GM18508 (cell line): ENCODE data around the gene MT3.
A peak's percentile ranks its signal among the peaks of the same experiment; 100 is the strongest.

Experiments
- ATAC-seq: cut with Tn5 transposase; IDR thresholded peaks from one replicate; pipeline ENCODE4 v1.9.1; 2021; ENCODE audit warnings: moderate number of reproducible peaks; ENCODE audit not compliant: insufficient read depth, unreplicated experiment

MT3 gene

GRCh38 chr16:56625943-56626654 lies 36.8 kb downstream of the MT3 start:
- ATAC-seq, result no peak

- ATAC-seq, result no peak
Observed at GRCh38 chr16:56626685-56627084, 37.4 kb downstream of the MT3 start.

DNA sequence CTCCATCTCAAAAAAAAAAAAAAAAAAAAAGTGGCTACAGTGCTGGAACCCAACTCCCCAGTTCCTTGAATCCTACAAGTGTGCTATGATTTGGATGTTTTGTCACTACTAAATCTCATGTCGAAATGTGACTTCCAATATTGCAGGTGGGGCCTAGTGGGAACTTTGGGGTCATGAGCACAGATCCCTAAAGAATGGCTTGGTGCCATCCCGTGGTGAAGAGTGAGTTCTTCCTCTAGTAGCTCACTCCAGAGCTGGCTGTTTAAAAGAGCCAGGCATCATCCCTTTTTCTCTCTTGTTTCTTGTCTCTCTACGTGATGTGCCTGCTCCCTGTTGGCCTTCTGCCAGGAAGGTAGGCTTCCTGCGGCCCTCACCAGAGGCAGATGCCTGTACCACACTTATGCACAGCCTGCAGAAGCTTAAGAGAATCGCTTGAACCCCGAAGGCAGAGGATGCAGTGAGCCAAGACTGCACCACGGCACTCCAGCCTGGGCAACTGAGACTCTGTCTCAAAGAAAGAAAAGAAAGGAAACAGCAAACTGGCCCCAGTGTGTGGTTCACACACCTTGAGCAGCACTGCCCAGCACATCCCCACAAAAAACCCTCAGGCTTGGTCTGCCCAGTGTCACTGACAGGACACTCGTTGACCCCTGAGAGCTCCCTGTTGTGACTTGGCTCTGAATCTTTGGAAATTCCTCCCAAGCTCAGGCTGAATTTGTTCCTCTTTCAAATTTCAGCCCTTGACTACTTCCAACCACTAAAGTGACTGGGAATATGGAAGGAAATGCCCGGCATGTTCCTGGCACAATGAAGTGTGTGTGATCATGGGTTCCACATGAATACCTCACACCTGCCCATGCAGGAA lies 39.4 kb downstream of the MT3 start:
- ATAC-seq, result no peak

DNA sequence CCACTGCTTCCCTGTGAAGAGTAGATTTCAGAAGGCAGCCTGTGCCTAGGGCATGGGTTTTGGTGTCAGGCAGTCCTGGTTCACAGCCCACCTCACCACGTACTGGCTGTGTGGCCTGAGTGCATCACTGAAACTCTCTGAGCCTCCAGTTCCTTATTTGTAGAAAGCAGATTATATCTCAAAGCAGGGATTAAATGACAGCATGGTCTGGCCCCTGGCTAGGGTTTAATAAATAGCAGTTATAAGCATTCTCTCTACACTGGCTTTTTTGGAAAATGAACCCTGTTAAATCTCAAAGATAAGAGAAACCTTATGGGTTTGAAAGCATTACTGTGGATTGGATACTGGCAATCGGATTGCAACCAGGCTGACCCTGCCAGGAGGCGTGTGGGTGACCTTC lies 40.2 kb downstream of the MT3 start:
- no peak for ATAC-seq

GRCh38 chr16:56630134-56630533 lies 40.8 kb downstream of the MT3 start:
- ATAC-seq, result peak; percentile 86

- no peak for ATAC-seq
Observed at GRCh38 chr16:56631197-56631596, 41.9 kb downstream of the MT3 start.

DNA sequence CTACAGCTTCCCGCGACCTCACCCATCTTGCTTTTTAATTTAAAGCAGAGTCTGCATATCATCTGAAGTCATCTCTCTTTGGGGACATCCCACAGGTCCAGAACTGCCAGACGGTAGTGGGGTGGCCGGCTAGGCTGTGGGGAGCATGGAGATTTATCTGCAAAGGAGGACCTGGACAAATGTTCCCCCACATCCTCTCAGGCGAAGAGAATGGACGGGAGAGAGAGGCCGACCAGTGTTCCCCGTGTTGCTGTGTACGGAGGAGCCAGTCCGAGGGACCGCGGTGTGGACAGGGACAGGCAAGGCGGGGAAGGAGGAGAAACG lies 42.5 kb downstream of the MT3 start:
- no peak for ATAC-seq

- ATAC-seq, result no peak
Observed at GRCh38 chr16:56632156-56632847, 43.0 kb downstream of the MT3 start, which contains the start of gene MT1M. TSS of gene MT1M (plus strand) at chr16:56632659. CDS start at chr16:56632732, 73 bp downstream.

GRCh38 chr16:56632848-56633365 lies 43.6 kb downstream of the MT3 start:
- no peak for ATAC-seq

DNA sequence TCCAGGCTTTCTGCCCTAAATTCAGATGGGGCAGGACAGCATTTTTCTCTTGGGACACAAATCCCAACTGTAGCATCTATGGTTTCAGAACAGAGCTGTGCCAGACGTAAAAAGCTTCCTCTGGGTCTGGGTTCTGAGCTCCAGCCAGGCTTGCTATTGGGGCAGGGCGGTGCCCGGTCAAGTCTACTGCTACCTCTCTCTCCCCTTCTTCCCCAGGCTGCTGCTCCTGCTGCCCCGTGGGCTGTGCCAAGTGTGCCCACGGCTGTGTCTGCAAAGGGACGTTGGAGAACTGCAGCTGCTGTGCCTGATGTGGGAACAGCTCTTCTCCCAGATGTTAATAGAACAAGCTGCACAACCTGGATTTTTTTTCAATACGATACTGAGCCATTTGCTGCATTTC lies 44.2 kb downstream of the MT3 start:
- no peak for ATAC-seq

DNA sequence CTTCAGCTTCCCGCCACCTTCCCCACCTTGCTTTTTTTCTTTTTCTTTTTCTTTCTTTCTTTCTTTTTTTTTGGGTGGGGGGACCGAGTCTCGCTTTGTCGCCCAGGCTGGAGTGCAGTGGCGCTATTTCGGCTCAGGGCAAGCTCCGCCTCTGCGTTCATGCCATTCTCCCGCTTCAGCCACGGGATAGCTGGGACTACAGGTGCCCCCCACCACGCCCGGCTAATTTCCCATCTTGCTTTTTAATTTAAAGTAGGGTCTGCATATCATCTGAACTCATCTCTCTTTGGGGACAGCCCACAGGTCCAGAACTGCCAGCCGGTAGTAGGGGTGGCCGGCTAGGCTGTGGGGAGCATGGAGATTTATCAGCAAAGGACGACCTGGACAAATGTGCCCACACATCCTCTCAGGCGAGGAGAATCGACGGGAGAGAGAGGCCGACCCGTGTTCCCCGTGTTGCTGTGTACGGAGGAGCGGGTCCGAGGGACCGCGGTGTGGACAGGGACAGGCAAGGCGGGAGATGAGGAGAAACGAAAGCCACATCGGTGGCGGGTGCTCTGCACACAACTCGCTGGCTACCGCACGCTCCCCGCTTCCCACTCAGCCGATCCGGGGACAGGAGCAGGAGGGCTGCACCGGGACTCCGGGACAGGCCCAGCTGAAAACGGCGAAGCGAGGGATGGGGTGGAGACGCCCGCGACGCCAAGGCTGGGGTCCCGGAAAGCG lies 45.5 kb downstream of the MT3 start:
- ATAC-seq, result no peak

DNA sequence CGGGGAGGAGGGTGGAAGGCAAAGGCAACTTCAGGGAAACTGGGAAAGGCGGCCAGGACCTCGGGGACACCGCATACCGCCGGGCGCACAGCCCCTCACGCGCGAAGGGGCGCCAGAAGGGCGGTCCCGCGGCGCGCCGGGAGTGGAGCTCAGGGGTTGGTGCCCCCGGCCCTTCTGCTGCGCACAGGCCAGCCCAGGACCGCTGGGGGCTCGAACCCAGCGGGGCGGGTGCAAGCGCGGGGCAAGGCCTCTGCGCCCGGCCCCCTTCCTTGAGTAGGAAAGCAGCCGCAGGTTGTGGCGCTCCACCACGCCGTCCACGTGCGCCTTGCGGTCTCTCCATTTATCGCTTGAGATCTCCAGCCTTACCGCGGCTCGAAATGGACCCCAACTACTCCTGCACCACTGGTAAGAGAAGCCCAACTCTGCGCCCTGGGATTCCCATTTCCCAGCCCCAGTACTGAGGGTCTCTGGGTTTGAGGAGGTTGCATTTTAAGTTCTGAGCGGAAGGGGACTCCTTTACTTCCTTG lies 46.2 kb downstream of the MT3 start:
- ATAC-seq, result no peak

DNA sequence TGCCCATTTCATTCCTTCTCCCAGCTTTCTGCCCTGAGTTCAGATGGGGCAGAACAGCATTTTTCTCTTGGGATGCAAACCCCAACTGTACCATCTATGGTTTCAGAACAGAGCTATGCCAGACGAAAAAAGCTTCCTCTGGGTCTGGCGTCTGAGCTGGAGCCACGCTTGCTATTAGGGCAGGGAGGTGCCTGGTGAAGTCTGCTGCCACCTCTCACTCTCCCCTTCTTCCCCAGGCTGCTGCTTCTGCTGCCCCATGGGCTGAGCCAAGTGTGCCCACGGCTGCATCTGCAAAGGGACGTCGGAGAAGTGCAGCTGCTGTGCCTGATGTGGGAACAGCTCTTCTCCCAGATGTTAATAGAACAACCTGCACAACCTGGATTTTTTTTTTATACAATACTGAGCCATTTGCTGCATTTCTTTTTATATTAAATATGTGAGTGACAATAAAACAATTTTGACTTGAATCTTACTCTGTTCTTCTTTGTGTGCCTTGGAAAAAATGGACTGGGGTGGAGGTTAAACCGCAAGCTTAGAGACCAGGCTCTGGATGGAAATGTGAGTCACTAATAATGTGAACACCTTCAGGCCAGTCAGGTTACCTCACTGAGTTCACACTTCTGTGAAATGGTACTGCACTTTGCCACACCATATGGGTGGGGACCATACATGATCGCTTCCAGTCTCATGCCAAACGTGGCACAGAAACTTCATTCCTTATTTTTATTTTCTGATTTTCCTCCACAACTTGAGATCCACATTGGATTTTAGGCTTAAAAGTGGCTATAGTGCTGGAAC lies 47.5 kb downstream of the MT3 start:
- no peak for ATAC-seq

DNA sequence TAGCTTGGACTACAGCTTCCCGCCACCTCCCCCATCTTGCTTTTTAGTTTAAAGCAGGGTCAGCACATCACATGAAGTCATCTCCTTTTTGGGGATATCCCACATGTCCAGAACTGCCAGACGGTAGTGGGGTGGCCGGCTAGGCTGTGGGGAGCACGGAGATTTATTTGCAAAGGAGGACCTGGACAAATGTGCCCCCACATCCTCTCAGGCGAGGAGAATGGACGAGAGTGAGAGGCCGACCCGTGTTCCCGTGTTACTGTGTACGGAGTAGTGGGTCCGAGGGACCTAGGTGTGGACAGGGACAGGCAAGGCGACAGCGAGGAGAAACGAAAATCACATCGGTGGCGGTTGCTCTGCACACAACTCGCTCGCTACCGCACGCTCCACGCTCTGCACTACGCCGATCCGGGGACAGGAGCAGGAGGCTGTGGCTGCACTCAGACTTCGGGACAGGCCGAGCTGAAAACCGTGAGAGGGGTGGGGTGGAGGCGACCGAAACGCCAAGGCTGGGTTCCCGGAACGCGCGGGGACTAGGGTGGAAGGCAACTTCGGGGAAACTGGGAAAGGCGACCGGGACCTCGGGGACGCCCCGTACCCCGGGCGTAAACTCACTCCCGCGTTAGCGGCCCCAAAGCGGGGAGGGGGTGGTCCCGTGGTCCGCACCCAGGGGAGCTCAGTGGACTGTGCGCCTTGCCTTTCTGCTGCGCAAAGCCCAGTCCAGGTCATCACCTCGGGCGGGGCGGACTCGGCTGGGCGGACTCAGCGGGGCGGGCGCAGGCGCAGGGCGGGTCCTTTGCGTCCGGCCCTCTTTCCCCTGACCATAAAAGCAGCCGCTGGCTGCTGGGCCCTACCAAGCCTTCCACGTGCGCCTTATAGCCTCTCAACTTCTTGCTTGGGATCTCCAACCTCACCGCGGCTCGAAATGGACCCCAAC lies 48.8 kb downstream of the MT3 start, which contains the start of gene MT1A:
Gene MT1A, plus strand, starts transcription at position 853 of the 937 bp plus-strand sequence. Its CDS starts 73 bp downstream, at position 926.
- ATAC-seq, result no peak

GRCh38 chr16:56639045-56639444 lies 49.7 kb downstream of the MT3 start:
- no peak for ATAC-seq

DNA sequence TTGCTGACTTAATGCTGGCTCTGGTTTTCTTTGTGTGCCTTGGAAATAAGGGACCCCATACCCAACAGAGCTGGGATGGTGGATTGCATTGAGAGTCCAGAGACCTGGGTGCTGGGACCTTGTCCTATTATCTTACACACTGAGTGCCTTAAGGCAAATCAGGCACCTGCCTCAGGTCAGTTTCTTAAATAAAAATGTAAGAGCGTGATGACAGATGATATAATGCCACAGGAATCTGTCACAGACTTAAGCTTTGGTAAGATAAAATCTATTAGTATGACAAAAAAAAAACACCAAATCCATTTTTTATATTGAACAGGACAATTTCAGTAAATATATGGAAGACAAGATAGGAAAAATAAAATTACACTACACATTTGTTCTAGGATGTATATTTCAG lies 50.7 kb downstream of the MT3 start:
- no peak for ATAC-seq
